GM18526 (cell line): ENCODE measurements around the gene SYNM.

ENCODE experiments used
- POLR2A ChIP-seq: IDR thresholded peaks from 3 replicates; pipeline ENCODE4 v1.6.1; 2011; ENCODE audit not compliant: insufficient read length; ENCODE audit errors: extremely low read depth

The SYNM gene

GRCh38 chr15:99157456-99157855 is 52.6 kb downstream of the SYNM start:
- TF ChIP-seq POLR2A = no peak

GRCh38 chr15:99158626-99159412 is 53.9 kb downstream of the SYNM start:
- TF ChIP-seq POLR2A = no peak

- TF ChIP-seq POLR2A = no peak
These were observed 58.6 kb downstream of the SYNM start for GRCh38 chr15:99163271-99164062.

GRCh38 chr15:99164119-99164518 is 59.2 kb downstream of the SYNM start:
- TF ChIP-seq POLR2A = no peak

GRCh38 chr15:99165020-99165790 is 60.3 kb downstream of the SYNM start:
- no peak for TF ChIP-seq POLR2A

- no peak for TF ChIP-seq POLR2A
These were observed 61.2 kb downstream of the SYNM start for GRCh38 chr15:99165956-99166689.

GRCh38 chr15:99167201-99167600 is 62.3 kb downstream of the SYNM start:
- no peak for TF ChIP-seq POLR2A

- TF ChIP-seq POLR2A = no peak
These were observed 62.8 kb downstream of the SYNM start for GRCh38 chr15:99167640-99168039.

GRCh38 chr15:99168601-99169580 is 64.0 kb downstream of the SYNM start:
- no peak for TF ChIP-seq POLR2A

- TF ChIP-seq POLR2A = no peak
These were observed 65.0 kb downstream of the SYNM start for GRCh38 chr15:99169769-99170311.

- TF ChIP-seq POLR2A = no peak
These were observed 65.7 kb downstream of the SYNM start for GRCh38 chr15:99170476-99171065.

- no peak for TF ChIP-seq POLR2A
These were observed 67.3 kb downstream of the SYNM start for GRCh38 chr15:99172171-99172570.

GRCh38 chr15:99172989-99173388 is 68.1 kb downstream of the SYNM start:
- no peak for TF ChIP-seq POLR2A
